Ascending aorta (tissue), 2 donors: ENCODE data around the gene TM4SF1. TPM values are rescaled to one million over a fixed set of nuclear protein-coding genes. Genes with fewer than 3 reads are reported as not detected.

Source experiments
- DNase-seq, 2 donors: peaks; one replicate each; pipeline ENCODE4 v3.0.0-alpha.2; 2019; ENCODE audit warnings: low spot score in 2 of 2
- H3K27ac ChIP-seq, 2 donors: fragments of 200-600 bp; sonication (generic); one replicate each; pipeline ENCODE4 v1.5.1; 2016 to 2017; ENCODE audit warnings: mild to moderate bottlenecking in 1 of 2
- H3K27me3 ChIP-seq: fragments of 200-600 bp; sonication (generic); one replicate; pipeline ENCODE4 v1.5.1; 2017
- H3K36me3 ChIP-seq, 2 donors: fragments of 200-600 bp; sonication (generic); one replicate each; pipeline ENCODE4 v1.5.1; 2016
- H3K4me1 ChIP-seq, 2 donors: fragments of 200-600 bp; sonication (generic); one replicate each; pipeline ENCODE4 v1.5.1; 2016 to 2017; ENCODE audit warnings: mild to moderate bottlenecking in 1 of 2
- H3K4me3 ChIP-seq, 2 donors: fragments of 200-600 bp; sonication (generic); one replicate each; pipeline ENCODE4 v1.5.1; 2016 to 2017; ENCODE audit warnings: mild to moderate bottlenecking in 1 of 2
- H3K9me3 ChIP-seq, 2 donors: fragments of 200-600 bp; sonication (generic); one replicate each; pipeline ENCODE4 v1.5.1; 2016
- intact Hi-C: fragments of 100-400 bp; cut with DNase I; formaldehyde crosslinking; loops from one replicate; pipeline ENCODE4 v1.15.1; 2023
- total RNA-seq: library from RNA; depleted of rRNA; stranded (reverse); fragments of >200 nt; gene quantifications from one replicate; pipeline ENCODE4 v1.1.0, GENCODE V29; 2016
- TF ChIP-seq, protein P1 (sequence below), 3 experiments: fragments of 200-600 bp in 2 of 3; fragments of 450-650 bp in 1 of 3; sonication (generic) in 2 of 3; IDR thresholded peaks; one replicate each; pipeline ENCODE4 v1.5.1; 2016 to 2019; ENCODE audit warnings: antibody characterized with exemption in 3 of 3, mild to moderate bottlenecking in 1 of 3, moderate library complexity in 1 of 3

TM4SF1 gene
- total RNA-seq, 1 donor from 2014 or later: 487 TPM

DNA sequence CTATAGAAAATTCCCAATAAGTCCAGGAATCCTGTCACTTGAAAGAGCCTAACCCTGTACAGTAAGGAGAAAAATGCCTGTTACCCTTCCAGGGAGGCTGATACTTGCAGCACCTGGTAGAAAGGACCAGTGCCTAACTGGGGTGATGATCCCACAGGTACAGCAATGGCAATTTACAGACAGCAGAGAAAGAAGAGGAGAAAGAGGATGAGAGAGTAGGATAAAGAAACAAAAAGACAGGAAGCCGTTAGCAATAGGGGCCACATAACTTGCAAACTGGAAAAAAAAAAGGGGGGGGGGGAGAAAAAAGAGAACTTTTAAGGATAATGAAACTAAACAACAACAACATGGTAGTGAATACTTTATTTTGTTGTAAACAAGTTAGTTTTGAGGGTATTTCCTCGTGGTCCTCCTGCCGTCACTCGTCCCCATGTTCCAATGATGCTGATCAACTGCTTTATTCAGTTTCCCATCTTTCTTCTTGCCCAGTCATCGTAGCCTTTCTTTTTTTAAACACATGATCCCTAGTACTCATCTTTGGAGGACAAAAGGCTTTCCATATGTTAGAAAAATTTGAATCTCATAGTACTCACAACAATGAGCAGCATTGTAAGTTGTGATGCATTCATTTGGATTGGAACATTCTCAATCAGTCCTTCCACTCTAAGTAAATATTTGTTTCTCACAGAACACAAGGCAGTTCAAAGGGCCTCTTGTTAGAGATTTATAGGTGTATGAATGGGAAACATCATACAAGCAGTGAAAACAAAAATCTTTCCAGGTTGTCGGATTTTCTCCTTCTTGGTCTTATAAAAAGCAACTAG lies 8.6 kb downstream of the TM4SF1 start:
- peaks cover 15 to 34% of the 10 kb centered on the region in 2 donors for H3K36me3 ChIP-seq
- no peak for DNase-seq

DNA sequence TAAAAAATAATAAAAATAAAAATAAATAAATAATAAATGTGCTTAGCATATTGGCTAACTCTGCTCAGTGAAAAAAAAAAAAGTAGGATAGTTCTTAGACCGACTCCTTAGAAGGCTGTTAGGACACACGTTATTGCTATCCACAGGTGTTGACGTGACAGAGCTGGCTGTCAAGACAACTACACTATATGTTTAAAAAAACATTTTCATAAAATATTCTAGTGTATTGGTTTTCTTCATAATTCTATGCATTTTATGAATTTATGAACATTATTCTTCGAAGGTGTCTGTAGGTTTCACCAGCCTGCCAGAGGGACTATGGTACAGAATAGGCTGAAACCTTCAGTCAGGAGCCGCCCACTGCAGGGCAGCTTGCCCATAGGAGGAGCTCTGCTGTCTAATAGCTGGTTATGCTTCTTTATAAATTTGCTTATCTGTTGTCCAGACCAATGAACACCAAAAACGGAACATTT lies 9.2 kb downstream of the TM4SF1 start:
- TF ChIP-seq, protein P1, sequence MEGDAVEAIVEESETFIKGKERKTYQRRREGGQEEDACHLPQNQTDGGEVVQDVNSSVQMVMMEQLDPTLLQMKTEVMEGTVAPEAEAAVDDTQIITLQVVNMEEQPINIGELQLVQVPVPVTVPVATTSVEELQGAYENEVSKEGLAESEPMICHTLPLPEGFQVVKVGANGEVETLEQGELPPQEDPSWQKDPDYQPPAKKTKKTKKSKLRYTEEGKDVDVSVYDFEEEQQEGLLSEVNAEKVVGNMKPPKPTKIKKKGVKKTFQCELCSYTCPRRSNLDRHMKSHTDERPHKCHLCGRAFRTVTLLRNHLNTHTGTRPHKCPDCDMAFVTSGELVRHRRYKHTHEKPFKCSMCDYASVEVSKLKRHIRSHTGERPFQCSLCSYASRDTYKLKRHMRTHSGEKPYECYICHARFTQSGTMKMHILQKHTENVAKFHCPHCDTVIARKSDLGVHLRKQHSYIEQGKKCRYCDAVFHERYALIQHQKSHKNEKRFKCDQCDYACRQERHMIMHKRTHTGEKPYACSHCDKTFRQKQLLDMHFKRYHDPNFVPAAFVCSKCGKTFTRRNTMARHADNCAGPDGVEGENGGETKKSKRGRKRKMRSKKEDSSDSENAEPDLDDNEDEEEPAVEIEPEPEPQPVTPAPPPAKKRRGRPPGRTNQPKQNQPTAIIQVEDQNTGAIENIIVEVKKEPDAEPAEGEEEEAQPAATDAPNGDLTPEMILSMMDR (IDR thresholded peaks at IDR 0.05): no peak
- Histone ChIP-seq H3K9me3 (no peaks in the 10 kb centered on the region), H3K4me1 (peaks cover 2 to 32% of the 10 kb centered on the region in 2 donors), H3K4me3 (no peak overlapping the region), H3K27me3 (no peaks in the 10 kb centered on the region), H3K36me3 (peaks cover 15 to 33% of the 10 kb centered on the region in 2 donors), H3K27ac (no peak overlapping the region)
- no peak for DNase-seq
- intact Hi-C loops: no loop called here

More for the DNA sequence above, 8.6 kb downstream of the TM4SF1 start:
- peak overlapping the region in 1 of 2 donors; percentile 9 for H3K27ac ChIP-seq
- H3K9me3 ChIP-seq: no peaks in the 10 kb centered on the region
- no peak overlapping the region for H3K4me3 ChIP-seq
- TF ChIP-seq, protein P1 (IDR thresholded peaks at IDR 0.05): no peak
- H3K27me3 ChIP-seq: no peaks in the 10 kb centered on the region
- intact Hi-C loops: no loop called here
- H3K4me1 ChIP-seq: peaks cover 5 to 38% of the 10 kb centered on the region in 2 donors

DNA sequence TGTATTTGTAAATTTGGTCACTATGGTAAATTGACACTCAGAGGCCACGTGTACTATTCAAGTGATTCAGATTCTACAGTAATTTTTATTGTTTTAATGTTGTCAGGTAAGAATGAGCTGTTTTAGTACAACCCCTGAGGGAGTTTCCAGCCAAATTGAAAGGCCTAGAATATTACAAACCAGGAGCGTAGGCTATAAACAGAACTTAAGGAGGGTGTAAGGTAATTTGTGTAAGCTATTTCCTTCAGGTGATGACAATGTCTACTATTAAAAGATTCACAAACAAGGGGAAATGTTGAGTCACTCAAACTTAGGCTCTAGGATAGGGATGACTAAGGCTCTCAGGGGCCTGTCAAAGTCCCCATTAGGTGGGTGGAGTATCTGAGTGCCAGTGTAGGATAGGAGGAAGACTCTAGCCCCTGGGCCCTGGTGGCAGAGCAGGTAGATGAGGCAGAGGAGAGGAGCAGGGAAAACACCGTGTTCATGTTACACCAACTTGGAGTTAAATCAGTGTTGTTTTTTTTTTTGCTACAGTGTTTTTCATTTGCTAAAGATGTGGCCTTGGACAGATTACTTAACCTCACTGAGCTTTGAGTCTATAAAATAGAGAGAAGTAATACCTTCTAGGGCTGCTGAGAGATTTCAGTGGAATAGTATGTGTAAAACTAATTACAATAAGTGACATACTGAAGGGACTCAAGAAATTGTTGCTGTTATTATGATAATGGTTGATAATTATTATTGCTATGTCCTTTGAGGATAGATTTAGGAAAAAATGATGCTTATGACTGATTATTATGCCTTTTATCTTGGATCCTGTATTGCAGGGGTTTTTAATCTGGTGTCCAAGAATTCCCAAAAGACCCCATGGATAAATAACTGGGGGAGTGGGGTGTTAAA lies 10.3 kb downstream of the TM4SF1 start:
- H3K27me3 ChIP-seq: no peaks in the 10 kb centered on the region

GRCh38 chr3:149366031-149366430 lies 11.4 kb downstream of the TM4SF1 start:
- H3K9me3 ChIP-seq: no peaks in the 10 kb centered on the region
- intact Hi-C loops: no loop called here
- peaks cover 0 to 16% of the 10 kb centered on the region in 2 donors for H3K4me1 ChIP-seq
- DNase-seq: no peak
- H3K27me3 ChIP-seq: no peaks in the 10 kb centered on the region
- TF ChIP-seq, protein P1 (IDR thresholded peaks at IDR 0.05): no peak
- H3K4me3 ChIP-seq: no peak overlapping the region
- H3K36me3 ChIP-seq: peaks cover 9 to 17% of the 10 kb centered on the region in 2 donors
- no peak overlapping the region for H3K27ac ChIP-seq

More for the DNA sequence above, 10.3 kb downstream of the TM4SF1 start:
- intact Hi-C loops: no loop called here
- Histone ChIP-seq H3K9me3 (no peaks in the 10 kb centered on the region), H3K27ac (peak overlapping the region in 1 of 2 donors; percentile 41), H3K4me1 (peaks cover 0 to 25% of the 10 kb centered on the region in 2 donors), H3K4me3 (no peak overlapping the region), H3K36me3 (peaks cover 15 to 27% of the 10 kb centered on the region in 2 donors)
- no peak for DNase-seq
- TF ChIP-seq, protein P1 (IDR thresholded peaks at IDR 0.05): no peak

DNA sequence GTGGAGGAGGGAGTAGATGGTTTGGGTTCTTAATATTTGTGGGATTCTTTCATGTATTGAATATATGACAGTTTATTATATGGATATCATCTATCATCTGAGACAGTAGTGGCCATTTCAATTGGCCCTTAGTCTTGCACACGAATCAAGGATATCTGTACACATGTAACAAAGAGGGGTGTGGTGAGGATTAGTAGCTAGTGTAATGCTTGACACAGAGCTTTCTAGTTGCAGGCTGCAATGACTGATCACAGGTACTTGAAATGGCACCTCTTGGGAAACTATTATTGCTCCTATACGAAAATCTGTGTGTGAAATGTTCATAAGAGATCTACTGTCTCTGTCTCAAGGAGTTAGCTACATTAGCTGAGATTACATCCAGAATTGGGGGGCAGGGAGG lies 12.8 kb downstream of the TM4SF1 start:
- peaks cover 3 to 9% of the 10 kb centered on the region in 2 donors for H3K36me3 ChIP-seq
- H3K4me3 ChIP-seq: no peak overlapping the region
- no peaks in the 10 kb centered on the region for H3K9me3 ChIP-seq
- DNase-seq: no peak
- TF ChIP-seq, protein P1 (IDR thresholded peaks at IDR 0.05): no peak
- no peaks in the 10 kb centered on the region for H3K27me3 ChIP-seq
- intact Hi-C loops: no loop called here
- H3K27ac ChIP-seq: no peak overlapping the region
- peaks cover 0 to 3% of the 10 kb centered on the region in 2 donors for H3K4me1 ChIP-seq
